ENCODE data around the gene TRMT112. TPM values are rescaled to one million over a fixed set of nuclear protein-coding genes. Genes with fewer than 3 reads are reported as not detected.

Gene TRMT112
- total and polyA plus RNA-seq, 11 donors, result 80.0 to 186 (median 107) TPM

DNA sequence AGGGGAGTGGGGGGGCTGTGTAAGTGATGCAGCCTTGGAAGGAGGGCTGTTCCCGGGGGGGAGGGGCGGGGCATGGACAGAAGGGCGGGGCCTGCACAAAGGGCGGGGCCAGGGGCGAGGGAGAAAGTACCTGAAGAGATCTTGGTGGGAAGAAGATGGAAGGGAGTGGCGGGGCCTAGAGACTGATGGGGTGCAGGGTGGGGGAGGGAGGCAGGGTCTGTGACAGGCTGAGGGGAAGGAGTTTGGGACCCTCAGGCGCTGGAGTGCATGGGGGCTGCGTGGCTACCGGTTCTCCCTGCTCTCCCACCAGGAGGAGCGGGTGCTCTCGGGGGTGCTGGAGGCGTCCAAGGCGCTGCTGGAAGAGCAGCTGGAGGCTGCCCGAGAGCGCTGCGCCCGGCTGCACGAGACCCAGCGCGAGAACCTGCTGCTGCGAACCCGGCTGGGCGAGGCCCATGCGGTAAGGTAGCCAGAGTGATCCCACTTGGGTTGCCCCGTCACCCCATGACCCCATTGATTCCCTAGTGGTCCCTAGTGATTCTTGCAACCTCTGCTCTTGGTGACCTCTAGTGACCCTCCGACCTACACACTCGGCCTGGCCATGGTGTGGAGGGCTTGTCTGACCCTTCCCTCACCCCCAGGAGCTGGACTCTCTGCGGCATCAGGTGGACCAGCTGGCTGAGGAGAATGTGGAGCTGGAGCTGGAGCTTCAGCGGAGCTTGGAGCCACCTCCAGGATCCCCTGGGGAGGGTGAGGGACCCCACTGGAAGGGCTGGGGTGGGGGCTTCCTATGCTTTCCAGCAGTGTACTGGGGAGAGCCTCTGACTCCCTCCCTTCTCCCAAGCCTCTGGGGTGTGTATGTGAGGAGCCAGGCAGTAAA, 25.7 kb upstream of the TRMT112 start:
- peaks cover 0 to 35% (median 8%) of the 10 kb centered on the region in 12 donors for H3K4me1 ChIP-seq
- no peaks in the 10 kb centered on the region for H3K9me3 ChIP-seq
- ATAC-seq (no peak), DNase-seq (no peak)
- intact Hi-C loops (cut with DNase I), result no loop called here
- peak overlapping the region in 8 of 12 donors; percentile 38 to 59 (median 47) for H3K4me3 ChIP-seq
- H3K36me3 ChIP-seq, result peaks cover 0 to 19% (median 0%) of the 10 kb centered on the region in 9 donors
- H3K27ac ChIP-seq, result peak overlapping the region in 1 of 12 donors; percentile 80
- TF ChIP-seq, protein P1, sequence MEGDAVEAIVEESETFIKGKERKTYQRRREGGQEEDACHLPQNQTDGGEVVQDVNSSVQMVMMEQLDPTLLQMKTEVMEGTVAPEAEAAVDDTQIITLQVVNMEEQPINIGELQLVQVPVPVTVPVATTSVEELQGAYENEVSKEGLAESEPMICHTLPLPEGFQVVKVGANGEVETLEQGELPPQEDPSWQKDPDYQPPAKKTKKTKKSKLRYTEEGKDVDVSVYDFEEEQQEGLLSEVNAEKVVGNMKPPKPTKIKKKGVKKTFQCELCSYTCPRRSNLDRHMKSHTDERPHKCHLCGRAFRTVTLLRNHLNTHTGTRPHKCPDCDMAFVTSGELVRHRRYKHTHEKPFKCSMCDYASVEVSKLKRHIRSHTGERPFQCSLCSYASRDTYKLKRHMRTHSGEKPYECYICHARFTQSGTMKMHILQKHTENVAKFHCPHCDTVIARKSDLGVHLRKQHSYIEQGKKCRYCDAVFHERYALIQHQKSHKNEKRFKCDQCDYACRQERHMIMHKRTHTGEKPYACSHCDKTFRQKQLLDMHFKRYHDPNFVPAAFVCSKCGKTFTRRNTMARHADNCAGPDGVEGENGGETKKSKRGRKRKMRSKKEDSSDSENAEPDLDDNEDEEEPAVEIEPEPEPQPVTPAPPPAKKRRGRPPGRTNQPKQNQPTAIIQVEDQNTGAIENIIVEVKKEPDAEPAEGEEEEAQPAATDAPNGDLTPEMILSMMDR (IDR thresholded peaks at IDR 0.05), result no peak
- TF ChIP-seq POLR2A (IDR thresholded peaks at IDR 0.05), result no peak
- peaks cover 0 to 15% (median 0%) of the 10 kb centered on the region in 9 donors for H3K27me3 ChIP-seq
- WGBS, 4 donors, result 61 to 67% (median 64%) methylated on average over 24 to 29 of the region's 29 CpGs

DNA sequence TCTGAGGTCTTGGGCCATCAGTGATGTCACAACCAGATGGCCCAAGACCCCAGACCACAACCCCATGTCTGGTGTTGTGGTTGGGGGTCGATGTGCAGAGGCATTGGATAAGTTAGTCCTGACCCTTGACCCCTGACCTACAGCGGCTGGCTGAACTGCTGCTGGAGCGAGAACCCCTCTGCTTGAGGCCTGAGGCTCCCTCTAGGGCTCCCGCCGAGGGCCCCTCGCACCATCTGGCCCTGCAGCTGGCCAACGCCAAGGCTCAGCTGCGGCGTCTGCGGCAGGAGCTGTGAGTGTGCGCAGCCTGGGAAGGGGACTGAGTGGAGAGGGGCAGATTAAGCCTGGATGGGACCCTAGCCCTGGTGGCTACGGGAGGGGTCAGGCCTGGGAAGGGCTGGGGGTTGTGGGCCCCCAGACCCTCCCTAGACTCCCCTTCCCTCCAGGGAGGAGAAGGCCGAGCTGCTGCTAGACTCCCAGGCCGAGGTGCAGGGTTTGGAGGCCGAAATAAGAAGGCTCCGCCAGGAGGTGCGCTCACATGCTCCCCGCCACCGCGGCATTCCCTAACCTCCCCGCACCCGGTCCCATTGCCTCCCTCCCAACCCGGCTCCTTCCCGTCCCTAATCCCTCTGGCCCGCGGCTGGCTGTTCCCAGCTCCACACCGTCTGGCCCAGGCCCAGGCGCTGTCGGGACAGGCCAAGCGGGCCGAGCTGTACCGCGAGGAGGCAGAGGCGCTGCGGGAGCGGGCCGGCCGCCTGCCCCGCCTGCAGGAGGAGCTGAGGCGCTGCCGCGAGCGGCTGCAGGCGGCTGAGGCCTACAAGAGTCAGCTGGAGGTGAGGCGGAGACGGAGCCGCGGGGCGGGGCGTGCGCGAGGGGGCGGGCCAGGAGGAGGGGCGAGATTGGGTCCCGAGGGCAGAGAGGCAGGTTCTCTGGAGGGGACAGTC, 24.8 kb upstream of the TRMT112 start:
- ATAC-seq (peak; percentile 84 to 95 (median 94)), DNase-seq (peak; percentile 86 to 95 (median 90))
- 22 to 42% (median 23%) methylated on average over 28 to 55 of the region's 55 CpGs for WGBS, 4 donors

DNA sequence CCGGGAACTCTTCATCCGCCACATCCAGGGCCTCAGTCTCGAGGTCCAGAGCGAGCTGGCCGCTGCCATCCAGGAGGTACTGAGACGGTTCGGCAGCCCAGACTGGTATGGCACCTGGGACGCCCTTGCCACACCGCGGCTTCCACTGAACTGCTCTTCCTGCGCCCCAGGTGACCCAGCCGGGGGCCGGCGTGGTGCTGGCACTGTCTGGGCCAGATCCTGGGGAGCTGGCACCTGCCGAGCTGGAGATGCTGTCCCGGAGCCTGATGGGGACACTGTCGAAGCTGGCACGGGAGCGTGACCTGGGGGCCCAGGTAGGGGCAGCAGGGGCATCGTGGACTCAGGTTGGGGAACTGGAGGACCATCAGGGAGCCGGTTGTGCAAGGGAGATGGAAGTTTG, 24.1 kb upstream of the TRMT112 start:
- H3K9me3 ChIP-seq, result no peaks in the 10 kb centered on the region
- no peak overlapping the region for H3K4me3 ChIP-seq
- H3K27me3 ChIP-seq, result peaks cover 0 to 15% (median 0%) of the 10 kb centered on the region in 9 donors
- no peak overlapping the region for H3K27ac ChIP-seq
- 82 to 86% (median 86%) methylated on average over 10 to 21 of the region's 21 CpGs for WGBS, 4 donors
- intact Hi-C loops (cut with DNase I), result no loop called here
- no peak for ATAC-seq
- peaks cover 0 to 19% (median 0%) of the 10 kb centered on the region in 9 donors for H3K36me3 ChIP-seq
- TF ChIP-seq POLR2A (IDR thresholded peaks at IDR 0.05), result no peak
- TF ChIP-seq, protein P1 (IDR thresholded peaks at IDR 0.05), result no peak
- H3K4me1 ChIP-seq, result peaks cover 0 to 38% (median 8%) of the 10 kb centered on the region in 12 donors
- DNase-seq, result no peak

More for the DNA sequence above, 24.8 kb upstream of the TRMT112 start:
- Histone ChIP-seq H3K36me3 (peaks cover 0 to 19% (median 0%) of the 10 kb centered on the region in 9 donors), H3K9me3 (no peaks in the 10 kb centered on the region), H3K4me1 (peaks cover 0 to 38% (median 8%) of the 10 kb centered on the region in 12 donors), H3K27ac (peak overlapping the region in 11 of 12 donors; percentile 18 to 81 (median 69)), H3K4me3 (peak overlapping the region in 10 of 12 donors; percentile 32 to 59 (median 47)), H3K27me3 (peaks cover 0 to 15% (median 0%) of the 10 kb centered on the region in 9 donors)
- intact Hi-C loops (cut with DNase I), result no loop called here
- TF ChIP-seq, protein P1 (IDR thresholded peaks at IDR 0.05), result peak in 11 of 12 donors; percentile 20 to 65 (median 43)
- peak in 1 of 2 donors; percentile 49 for TF ChIP-seq POLR2A (IDR thresholded peaks at IDR 0.05)
